Adrenal gland (tissue), 5 donors: ENCODE results near the gene DRG1.

Experiments used
- POLR2A ChIP-seq, 2 donors: fragments of 450-650 bp; IDR thresholded peaks; one replicate each; pipeline ENCODE4 v1.6.1; 2017; ENCODE audit warnings: antibody characterized with exemption in 2 of 2, mild to moderate bottlenecking in 2 of 2, moderate library complexity in 1 of 2
- TF ChIP-seq, protein P1 (sequence below), 6 experiments: fragments of 450-650 bp in 4 of 6; fragments of 200-600 bp in 2 of 6; sonication (generic) in 1 of 6; IDR thresholded peaks; 1 replicate in 5 of 6; 2 replicates in 1 of 6; pipeline versions ENCODE4 v1.5.1 to v1.8.0; 2016 to 2021; ENCODE audit warnings: antibody characterized with exemption in 6 of 6, mild to moderate bottlenecking in 2 of 6, moderate library complexity in 1 of 6
- donor health status: DM: no; HTN: no; CAD: no.

DNA sequence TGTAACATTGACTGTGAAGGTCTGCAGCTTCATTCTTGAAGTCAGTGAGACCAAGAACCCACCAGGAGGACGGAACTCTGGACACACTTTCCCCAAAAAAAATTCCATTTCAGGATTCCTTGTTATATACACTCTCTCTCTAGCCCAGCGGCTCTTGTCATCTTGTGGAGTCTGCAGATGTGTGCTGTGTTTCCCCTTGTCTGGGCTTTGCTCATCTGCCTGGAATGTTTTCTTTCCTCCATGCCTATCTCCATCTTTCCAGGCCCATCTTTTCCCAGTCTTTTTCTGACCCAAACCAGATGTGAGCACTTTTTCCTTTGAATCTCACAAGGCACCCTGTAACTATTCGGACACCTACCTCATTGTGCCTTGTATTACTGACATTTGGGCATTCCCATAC is 5.1 kb upstream of the DRG1 start:
- TF ChIP-seq, protein P1, sequence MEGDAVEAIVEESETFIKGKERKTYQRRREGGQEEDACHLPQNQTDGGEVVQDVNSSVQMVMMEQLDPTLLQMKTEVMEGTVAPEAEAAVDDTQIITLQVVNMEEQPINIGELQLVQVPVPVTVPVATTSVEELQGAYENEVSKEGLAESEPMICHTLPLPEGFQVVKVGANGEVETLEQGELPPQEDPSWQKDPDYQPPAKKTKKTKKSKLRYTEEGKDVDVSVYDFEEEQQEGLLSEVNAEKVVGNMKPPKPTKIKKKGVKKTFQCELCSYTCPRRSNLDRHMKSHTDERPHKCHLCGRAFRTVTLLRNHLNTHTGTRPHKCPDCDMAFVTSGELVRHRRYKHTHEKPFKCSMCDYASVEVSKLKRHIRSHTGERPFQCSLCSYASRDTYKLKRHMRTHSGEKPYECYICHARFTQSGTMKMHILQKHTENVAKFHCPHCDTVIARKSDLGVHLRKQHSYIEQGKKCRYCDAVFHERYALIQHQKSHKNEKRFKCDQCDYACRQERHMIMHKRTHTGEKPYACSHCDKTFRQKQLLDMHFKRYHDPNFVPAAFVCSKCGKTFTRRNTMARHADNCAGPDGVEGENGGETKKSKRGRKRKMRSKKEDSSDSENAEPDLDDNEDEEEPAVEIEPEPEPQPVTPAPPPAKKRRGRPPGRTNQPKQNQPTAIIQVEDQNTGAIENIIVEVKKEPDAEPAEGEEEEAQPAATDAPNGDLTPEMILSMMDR (IDR thresholded peaks at IDR 0.05): no peak
- no peak for TF ChIP-seq POLR2A (IDR thresholded peaks at IDR 0.05)
